Upper lobe of right lung (tissue), 1 donor: ENCODE results near the gene CELF4. TPM values are rescaled to one million over a fixed set of nuclear protein-coding genes. Genes with fewer than 3 reads are reported as not detected.

ENCODE experiments used
- ATAC-seq: fragments of 200-7000 bp; cut with Tn5 transposase; one replicate; pipeline ENCODE4 v1.9.1; 2020; ENCODE audit warnings: mild to moderate bottlenecking, moderate library complexity
- DNase-seq: peaks from one replicate; pipeline ENCODE4 v3.0.0-alpha.2; 2020
- H3K27ac ChIP-seq: fragments of 200-600 bp; one replicate; pipeline ENCODE4 v1.8.0; 2022
- H3K27me3 ChIP-seq: fragments of 200-600 bp; one replicate; pipeline ENCODE4 v1.8.0; 2022; ENCODE audit warnings: mild to moderate bottlenecking
- H3K36me3 ChIP-seq: fragments of 200-600 bp; one replicate; pipeline ENCODE4 v1.8.0; 2022
- H3K4me1 ChIP-seq: fragments of 200-600 bp; one replicate; pipeline ENCODE4 v1.8.0; 2022
- H3K4me3 ChIP-seq: fragments of 200-600 bp; one replicate; pipeline ENCODE4 v1.8.0; 2022; ENCODE audit warnings: mild to moderate bottlenecking
- H3K9me3 ChIP-seq: fragments of 200-600 bp; one replicate; pipeline ENCODE4 v1.8.0; 2022
- CTCF ChIP-seq: fragments of 200-600 bp; IDR thresholded peaks from one replicate; pipeline ENCODE4 v1.8.0; 2022; ENCODE audit warnings: antibody characterized with exemption
- intact Hi-C: fragments of 100-400 bp; cut with DNase I; formaldehyde crosslinking; loops from one replicate; pipeline ENCODE4 v1.11.0; 2022
- total RNA-seq: library from RNA; stranded (reverse); fragmentation: NEBNext Ultra II Directional; extraction: Animal tissue kit (Norgen Biotek cat#: 25700); gene quantifications from one replicate; pipeline ENCODE4 v1.2.1, GENCODE V29; 2021
- donor health status: DM: no; HTN: yes; CAD: no; lungs with severe emphysema.

The CELF4 gene
- total RNA-seq, 1 donor from 2014 or later, result 1.2 TPM

- Histone ChIP-seq H3K27ac (no peak overlapping the region), H3K36me3 (no peaks in the 10 kb centered on the region), H3K9me3 (no peaks in the 10 kb centered on the region), H3K27me3 (peaks cover 42% of the 10 kb centered on the region), H3K4me3 (no peak overlapping the region), H3K4me1 (peaks cover 9% of the 10 kb centered on the region)
- intact Hi-C loops, result no loop called here
- ATAC-seq (no peak), DNase-seq (no peak)
- no peak for TF ChIP-seq CTCF
Measured at GRCh38 chr18:37561986-37562385, 3.6 kb downstream of the CELF4 start.

- H3K36me3 ChIP-seq, result no peaks in the 10 kb centered on the region
- no peaks in the 10 kb centered on the region for H3K4me1 ChIP-seq
- H3K4me3 ChIP-seq, result no peak overlapping the region
- H3K9me3 ChIP-seq, result no peaks in the 10 kb centered on the region
- H3K27ac ChIP-seq, result no peak overlapping the region
- intact Hi-C loops, result no loop called here
- no peak for TF ChIP-seq CTCF
- no peak for DNase-seq
- ATAC-seq, result no peak
- H3K27me3 ChIP-seq, result peaks cover 27% of the 10 kb centered on the region
Measured at GRCh38 chr18:37560003-37560402, 5.6 kb downstream of the CELF4 start.

- no peak for ATAC-seq
Measured at GRCh38 chr18:37559194-37559593, 6.4 kb downstream of the CELF4 start.

GRCh38 chr18:37554399-37554787, 11.2 kb downstream of the CELF4 start:
- DNase-seq, result peak; percentile 7
- no peak overlapping the region for H3K27ac ChIP-seq
- H3K27me3 ChIP-seq, result peaks cover 12% of the 10 kb centered on the region
- no peaks in the 10 kb centered on the region for H3K9me3 ChIP-seq
- TF ChIP-seq CTCF, result no peak
- H3K4me1 ChIP-seq, result no peaks in the 10 kb centered on the region
- intact Hi-C loops, result no loop called here
- H3K36me3 ChIP-seq, result no peaks in the 10 kb centered on the region
- no peak for ATAC-seq
- H3K4me3 ChIP-seq, result no peak overlapping the region

More at GRCh38 chr18:37559194-37559593, 6.4 kb downstream of the CELF4 start:
- H3K4me1 ChIP-seq, result no peaks in the 10 kb centered on the region
- H3K36me3 ChIP-seq, result no peaks in the 10 kb centered on the region
- TF ChIP-seq CTCF, result no peak
- H3K27me3 ChIP-seq, result peaks cover 23% of the 10 kb centered on the region
- H3K4me3 ChIP-seq, result no peak overlapping the region
- no peak overlapping the region for H3K27ac ChIP-seq
- no peaks in the 10 kb centered on the region for H3K9me3 ChIP-seq
- DNase-seq, result no peak
- intact Hi-C loops, result no loop called here

DNA sequence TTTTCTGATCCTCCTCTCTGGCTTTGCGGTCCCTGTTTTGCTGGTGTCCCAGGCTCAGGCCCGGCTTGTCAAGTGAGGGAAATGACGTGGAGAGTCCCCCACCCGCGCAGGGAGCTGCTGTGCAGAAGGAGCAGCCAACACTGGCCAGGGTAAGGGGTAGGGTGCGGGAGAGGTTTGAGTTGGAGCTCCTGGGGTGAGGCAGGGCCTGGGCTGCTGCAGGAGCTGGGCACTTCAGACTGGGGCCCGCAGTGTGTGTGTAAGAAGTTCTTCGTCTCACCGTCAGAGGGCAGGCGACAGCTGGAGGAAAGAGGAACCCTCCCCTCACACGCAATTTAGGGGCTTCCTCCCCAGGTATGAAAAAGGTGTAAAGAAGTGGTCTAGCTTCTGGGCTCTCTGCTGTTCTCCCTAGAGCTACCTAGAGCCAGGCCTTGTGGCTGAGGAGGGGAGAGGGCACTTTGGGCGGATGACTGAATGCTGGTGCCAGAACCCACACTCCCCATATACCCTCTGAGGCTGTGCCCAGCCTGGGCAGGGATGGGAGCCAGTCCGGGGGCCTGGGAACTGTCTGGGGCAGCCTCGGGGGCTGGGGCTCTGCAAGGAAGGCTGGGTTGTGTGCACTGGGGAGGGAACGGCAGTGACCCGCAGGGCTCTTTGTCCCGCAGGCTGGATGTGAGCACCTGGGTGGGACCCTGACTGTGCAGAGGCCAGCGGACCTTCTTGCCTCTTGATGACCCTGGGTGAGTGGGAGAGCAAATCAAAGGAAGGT, 11.8 kb downstream of the CELF4 start:
- Histone ChIP-seq H3K36me3 (no peaks in the 10 kb centered on the region), H3K9me3 (no peaks in the 10 kb centered on the region), H3K27ac (no peak overlapping the region), H3K4me3 (no peak overlapping the region), H3K27me3 (peaks cover 12% of the 10 kb centered on the region), H3K4me1 (no peaks in the 10 kb centered on the region)
- ATAC-seq (no peak), DNase-seq (peak; percentile 57)
- intact Hi-C loops, result no loop called here
- TF ChIP-seq CTCF, result no peak
